Natural killer cell (primary cell): ENCODE results near the gene SUPT20H. TPM values are rescaled to one million over a fixed set of nuclear protein-coding genes. Genes with fewer than 3 reads are reported as not detected.

Experiments used
- ATAC-seq, 3 donors: fragments of 150-1000 bp in 2 of 3; fragments of 200-7000 bp in 1 of 3; cut with Tn5 transposase; 1 replicate in 1 of 3; 2 replicates in 2 of 3; pipeline ENCODE4 v1.10.0; 2021; ENCODE audit warnings: mild to moderate bottlenecking in 2 of 3, moderate library complexity in 2 of 3
- DNase-seq, 2 donors: peaks; one replicate each; pipeline versions ENCODE4 v3.0.0 to v3.0.0-alpha.2; 2013 to 2021; ENCODE audit warnings: mixed read lengths in 1 of 2
- H3K27ac ChIP-seq: one replicate; pipeline ENCODE4 v1.5.1; 2013; ENCODE audit warnings: mild to moderate bottlenecking, low read length
- H3K27me3 ChIP-seq: one replicate; pipeline ENCODE4 v1.6.1; 2013; ENCODE audit warnings: low read length; ENCODE audit not compliant: control insufficient read depth, insufficient read depth
- H3K36me3 ChIP-seq: one replicate; pipeline ENCODE4 v1.6.1; 2013; ENCODE audit warnings: low read length; ENCODE audit not compliant: control insufficient read depth, insufficient read depth
- H3K4me1 ChIP-seq: one replicate; pipeline ENCODE4 v1.6.1; 2013; ENCODE audit warnings: low read length; ENCODE audit not compliant: control insufficient read depth, insufficient read depth
- H3K4me3 ChIP-seq: one replicate; pipeline ENCODE4 v1.5.1; 2013; ENCODE audit warnings: low read length
- H3K9me3 ChIP-seq: one replicate; pipeline ENCODE4 v1.6.1; 2013; ENCODE audit warnings: low read length; ENCODE audit not compliant: control insufficient read depth, insufficient read depth
- H3K27ac Mint-ChIP-seq, 2 donors: one replicate each; pipeline ENCODE4 v1.8.0; 2022; ENCODE audit warnings: mild to moderate bottlenecking in 2 of 2, mixed read lengths in 2 of 2, moderate library complexity in 1 of 2
- H3K27me3 Mint-ChIP-seq, 2 donors: one replicate each; pipeline ENCODE4 v1.8.0; 2022; ENCODE audit warnings: low read depth in 2 of 2, mixed read lengths in 2 of 2
- H3K36me3 Mint-ChIP-seq: one replicate; pipeline ENCODE4 v1.8.0; 2022; ENCODE audit warnings: mixed read lengths
- H3K4me1 Mint-ChIP-seq, 2 donors: one replicate each; pipeline ENCODE4 v1.8.0; 2022; ENCODE audit warnings: mixed read lengths in 2 of 2
- H3K4me3 Mint-ChIP-seq: one replicate; pipeline ENCODE4 v1.8.0; 2022; ENCODE audit warnings: mild to moderate bottlenecking, moderate library complexity, mixed read lengths
- H3K9me3 Mint-ChIP-seq, 2 donors: one replicate each; pipeline ENCODE4 v1.8.0; 2022; ENCODE audit warnings: mixed read lengths in 2 of 2
- CTCF ChIP-seq: fragments of 200-600 bp; IDR thresholded peaks from one replicate; pipeline ENCODE4 v1.8.0; 2022; ENCODE audit warnings: antibody characterized with exemption
- WGBS: methylation state at CpG from one replicate; pipeline ENCODE4 v1.1.7; 2013; ENCODE audit warnings: missing lambda C conversion rate; ENCODE audit not compliant: insufficient coverage; 5-methylcytosine and 5-hydroxymethylcytosine counted together
- intact Hi-C: fragments of 100-400 bp; cut with micrococcal nuclease; formaldehyde crosslinking; loops from one replicate; pipeline ENCODE4 v1.14.2; 2022
- total RNA-seq, 4 donors: library from RNA; stranded (reverse); fragments of 120-200 nt in 1 of 4; gene quantifications; one replicate each; pipeline versions ENCODE4 v1.2.3 to v1.2.4, GENCODE V29; 2013 to 2022

Gene SUPT20H
- total RNA-seq, 3 donors from 2014 or later (not counting 1 experiment from before 2014, with no cell fraction given), result 59.8 to 84.7 (median 64.6) TPM

- Mint-ChIP-seq H3K27me3 (peaks cover 7 to 9% of the 10 kb centered on the region in 2 donors), H3K4me1 (no peaks in the 10 kb centered on the region), H3K4me3 (no peak overlapping the region), H3K9me3 (no peaks in the 10 kb centered on the region), H3K36me3 (no peaks in the 10 kb centered on the region), H3K27ac (no peak overlapping the region)
- no peak for ATAC-seq
- Histone ChIP-seq H3K27ac (no peak overlapping the region), H3K27me3 (no peaks in the 10 kb centered on the region), H3K36me3 (no peaks in the 10 kb centered on the region), H3K9me3 (no peaks in the 10 kb centered on the region), H3K4me3 (no peak overlapping the region), H3K4me1 (no peaks in the 10 kb centered on the region)
- 83% methylated on average over 4 of the region's 4 CpGs for WGBS
- intact Hi-C loops, result no loop called here
- DNase-seq, result no peak
- TF ChIP-seq CTCF, result no peak
These were observed 48.0 kb upstream of the SUPT20H start for GRCh38 chr13:37107456-37107855.

GRCh38 chr13:37106642-37107041 is 47.2 kb upstream of the SUPT20H start:
- Mint-ChIP-seq H3K27ac (no peak overlapping the region), H3K27me3 (peaks cover 7 to 9% of the 10 kb centered on the region in 2 donors), H3K36me3 (no peaks in the 10 kb centered on the region), H3K9me3 (no peaks in the 10 kb centered on the region), H3K4me3 (no peak overlapping the region), H3K4me1 (no peaks in the 10 kb centered on the region)
- ATAC-seq, result no peak
- H3K4me1 ChIP-seq, result no peaks in the 10 kb centered on the region
- no peak for TF ChIP-seq CTCF
- intact Hi-C loops, result no loop called here
- 86% methylated on average over 2 of the region's 2 CpGs for WGBS
- H3K27ac ChIP-seq, result no peak overlapping the region
- no peak overlapping the region for H3K4me3 ChIP-seq
- DNase-seq, result no peak
- H3K27me3 ChIP-seq, result no peaks in the 10 kb centered on the region
- H3K36me3 ChIP-seq, result no peaks in the 10 kb centered on the region
- H3K9me3 ChIP-seq, result no peaks in the 10 kb centered on the region

- H3K36me3 ChIP-seq, result no peaks in the 10 kb centered on the region
- intact Hi-C loops, result no loop called here
- H3K27ac Mint-ChIP-seq, result no peak within 1 kb of the TSS
- 94% methylated on average over 25 of the region's 26 CpGs for WGBS
- TF ChIP-seq CTCF, result no peak
- H3K27me3 Mint-ChIP-seq, result peaks cover 7 to 14% of the 10 kb centered on the region in 2 donors
- no peak for DNase-seq
- no peak within 1 kb of the TSS for H3K4me3 ChIP-seq
- no peaks in the 10 kb centered on the region for H3K27me3 ChIP-seq
- H3K4me1 Mint-ChIP-seq, result no peaks in the 10 kb centered on the region
- H3K9me3 ChIP-seq, result no peaks in the 10 kb centered on the region
- no peaks in the 10 kb centered on the region for H3K9me3 Mint-ChIP-seq
- H3K4me1 ChIP-seq, result no peaks in the 10 kb centered on the region
- no peak within 1 kb of the TSS for H3K4me3 Mint-ChIP-seq
- H3K27ac ChIP-seq, result no peak within 1 kb of the TSS
- no peaks in the 10 kb centered on the region for H3K36me3 Mint-ChIP-seq
- no peak for ATAC-seq
These were observed 45.8 kb upstream of the SUPT20H start, which contains the start of gene CSNK1A1L for GRCh38 chr13:37105251-37105714. TSS of gene CSNK1A1L (minus strand) at chr13:37105664. CDS start at chr13:37105256, 408 bp downstream.

- TF ChIP-seq CTCF, result no peak
- Histone ChIP-seq H3K27me3 (no peaks in the 10 kb centered on the region), H3K4me1 (no peaks in the 10 kb centered on the region), H3K4me3 (no peak overlapping the region), H3K36me3 (no peaks in the 10 kb centered on the region), H3K9me3 (no peaks in the 10 kb centered on the region), H3K27ac (no peak overlapping the region)
- intact Hi-C loops, result no loop called here
- DNase-seq, result no peak
- Mint-ChIP-seq H3K4me1 (no peaks in the 10 kb centered on the region), H3K4me3 (no peak overlapping the region), H3K36me3 (no peaks in the 10 kb centered on the region), H3K9me3 (no peaks in the 10 kb centered on the region), H3K27me3 (peaks cover 4 to 25% of the 10 kb centered on the region in 2 donors), H3K27ac (no peak overlapping the region)
- ATAC-seq, result no peak
- WGBS, result 90% methylated on average over 3 of the region's 4 CpGs
These were observed 43.4 kb upstream of the SUPT20H start for GRCh38 chr13:37102896-37103295.
